MM.1S (cell line): ENCODE results near the gene EMC7.
A peak's percentile ranks its signal among the peaks of the same experiment; 100 is the strongest.

ENCODE experiments used
- DNase-seq: peaks from one replicate; pipeline ENCODE4 v3.0.0-alpha.2; 2015
- H2AFZ ChIP-seq: fragments of 300-600 bp; sonication (generic); 2 replicates; pipeline ENCODE4 v1.6.0; 2016; ENCODE audit warnings: antibody characterized with exemption, low read length
- H3F3A ChIP-seq: fragments of 300-600 bp; sonication (generic); 2 replicates; pipeline ENCODE4 v1.6.1; 2016; ENCODE audit warnings: mild to moderate bottlenecking, antibody characterized with exemption, low read length, moderate library complexity, mixed read lengths; ENCODE audit not compliant: insufficient read depth
- H3K27ac ChIP-seq: fragments of 300-600 bp; sonication (generic); 2 replicates; pipeline ENCODE4 v1.5.1; 2016; ENCODE audit warnings: mild to moderate bottlenecking, low read length
- H3K27me3 ChIP-seq: fragments of 300-600 bp; sonication (generic); replicated peaks from 2 replicates; pipeline ENCODE4 v1.6.0; 2016; ENCODE audit warnings: low read length; ENCODE audit not compliant: insufficient read depth
- H3K36me3 ChIP-seq: fragments of 300-600 bp; sonication (generic); replicated peaks from 2 replicates; pipeline ENCODE4 v1.6.1; 2016; ENCODE audit warnings: mild to moderate bottlenecking, low read length, mixed read lengths; ENCODE audit not compliant: insufficient read depth
- H3K4me1 ChIP-seq: fragments of 300-600 bp; sonication (generic); 2 replicates; pipeline ENCODE4 v1.6.1; 2016; ENCODE audit warnings: low read length, mixed read lengths
- H3K4me2 ChIP-seq: fragments of 300-600 bp; sonication (generic); 2 replicates; pipeline ENCODE4 v1.6.0; 2016; ENCODE audit warnings: low read depth, low read length
- H3K4me3 ChIP-seq: fragments of 300-600 bp; sonication (generic); 2 replicates; pipeline ENCODE4 v1.5.1; 2016; ENCODE audit warnings: low read length, mixed read lengths
- H3K79me2 ChIP-seq: fragments of 300-600 bp; sonication (generic); 2 replicates; pipeline ENCODE4 v1.6.1; 2016; ENCODE audit warnings: mixed run types, low read length, mixed read lengths
- H3K9ac ChIP-seq: fragments of 300-600 bp; sonication (generic); 2 replicates; pipeline ENCODE4 v1.6.1; 2016; ENCODE audit warnings: low read length, mixed read lengths
- H3K9me2 ChIP-seq: fragments of 300-600 bp; sonication (generic); replicated peaks from 2 replicates; pipeline ENCODE4 v1.6.1; 2016; ENCODE audit warnings: mild to moderate bottlenecking, low read length, mixed read lengths; ENCODE audit not compliant: insufficient read depth
- H3K9me3 ChIP-seq: fragments of 300-600 bp; sonication (generic); replicated peaks from 2 replicates; pipeline ENCODE4 v1.6.1; 2016; ENCODE audit warnings: mild to moderate bottlenecking, low read length, mixed read lengths; ENCODE audit not compliant: insufficient read depth
- H4K20me1 ChIP-seq: fragments of 300-600 bp; sonication (generic); 2 replicates; pipeline ENCODE4 v1.6.1; 2016; ENCODE audit warnings: mild to moderate bottlenecking, low read length, moderate library complexity, mixed read lengths; ENCODE audit not compliant: insufficient read depth
- EZH2 ChIP-seq: fragments of 300-600 bp; sonication (generic); optimal IDR thresholded peaks from 2 replicates; pipeline ENCODE3; 2017; ENCODE audit warnings: low read depth, mild to moderate bottlenecking, antibody characterized with exemption, low read length, mixed read lengths
- EZH2phosphoT487 ChIP-seq: fragments of 300-600 bp; sonication (generic); IDR thresholded peaks from 2 replicates; pipeline ENCODE4 v1.6.1; 2018; ENCODE audit warnings: antibody characterized with exemption, low read length
- TF ChIP-seq, protein P1 (sequence below): fragments of 300-600 bp; sonication (generic); IDR thresholded peaks from 2 replicates; pipeline ENCODE4 v1.5.1; 2016; ENCODE audit warnings: antibody characterized with exemption, low read length, mixed read lengths

EMC7 gene

GRCh38 chr15:34043391-34043790 is 58.3 kb downstream of the EMC7 start:
- no peaks in the 10 kb centered on the region for H3K36me3 ChIP-seq
- H3K27me3 ChIP-seq: no peaks in the 10 kb centered on the region
- peaks cover 17% of the 10 kb centered on the region for H3F3A ChIP-seq
- no peak overlapping the region for H2AFZ ChIP-seq
- H3K27ac ChIP-seq: no peak overlapping the region
- H4K20me1 ChIP-seq: no peaks in the 10 kb centered on the region
- H3K4me2 ChIP-seq: peak overlapping the region; percentile 39; the same call in 1 of the 2 replicates
- DNase-seq: no peak
- H3K9me3 ChIP-seq: no peaks in the 10 kb centered on the region
- no peak overlapping the region for H3K9ac ChIP-seq
- H3K4me1 ChIP-seq: peaks cover 18% of the 10 kb centered on the region
- TF ChIP-seq EZH2phosphoT487 (no peak), EZH2 (no peak)
- TF ChIP-seq, protein P1, sequence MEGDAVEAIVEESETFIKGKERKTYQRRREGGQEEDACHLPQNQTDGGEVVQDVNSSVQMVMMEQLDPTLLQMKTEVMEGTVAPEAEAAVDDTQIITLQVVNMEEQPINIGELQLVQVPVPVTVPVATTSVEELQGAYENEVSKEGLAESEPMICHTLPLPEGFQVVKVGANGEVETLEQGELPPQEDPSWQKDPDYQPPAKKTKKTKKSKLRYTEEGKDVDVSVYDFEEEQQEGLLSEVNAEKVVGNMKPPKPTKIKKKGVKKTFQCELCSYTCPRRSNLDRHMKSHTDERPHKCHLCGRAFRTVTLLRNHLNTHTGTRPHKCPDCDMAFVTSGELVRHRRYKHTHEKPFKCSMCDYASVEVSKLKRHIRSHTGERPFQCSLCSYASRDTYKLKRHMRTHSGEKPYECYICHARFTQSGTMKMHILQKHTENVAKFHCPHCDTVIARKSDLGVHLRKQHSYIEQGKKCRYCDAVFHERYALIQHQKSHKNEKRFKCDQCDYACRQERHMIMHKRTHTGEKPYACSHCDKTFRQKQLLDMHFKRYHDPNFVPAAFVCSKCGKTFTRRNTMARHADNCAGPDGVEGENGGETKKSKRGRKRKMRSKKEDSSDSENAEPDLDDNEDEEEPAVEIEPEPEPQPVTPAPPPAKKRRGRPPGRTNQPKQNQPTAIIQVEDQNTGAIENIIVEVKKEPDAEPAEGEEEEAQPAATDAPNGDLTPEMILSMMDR: no peak
- no peaks in the 10 kb centered on the region for H3K79me2 ChIP-seq
- H3K4me3 ChIP-seq: no peak overlapping the region
- H3K9me2 ChIP-seq: no peaks in the 10 kb centered on the region

DNA sequence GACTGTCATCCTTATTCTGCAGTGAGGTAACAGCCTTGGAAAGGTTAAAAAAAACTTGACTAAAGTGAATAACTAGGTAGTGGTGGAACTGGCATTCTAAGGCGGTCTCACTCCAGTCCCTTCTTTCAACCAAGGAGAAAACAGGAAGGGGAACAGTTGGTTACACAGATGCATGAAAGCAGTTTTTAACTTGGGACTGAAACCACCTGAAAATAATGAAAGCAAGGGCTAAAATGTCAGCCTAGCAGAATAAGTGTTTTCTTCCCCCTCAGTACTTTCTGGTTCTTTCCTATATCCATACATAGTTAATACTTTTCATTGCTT is 61.9 kb downstream of the EMC7 start:
- peak overlapping the region; percentile 42; the same call in 1 of the 2 replicates for H2AFZ ChIP-seq
- H3K4me3 ChIP-seq: peak overlapping the region; percentile 63
- TF ChIP-seq, protein P1: no peak
- no peak for TF ChIP-seq EZH2
- no peaks in the 10 kb centered on the region for H3K9me2 ChIP-seq
- no peaks in the 10 kb centered on the region for H3K9me3 ChIP-seq
- peak overlapping the region; percentile 87 for H3K27ac ChIP-seq
- H3K79me2 ChIP-seq: peaks cover 32% of the 10 kb centered on the region
- no peak for DNase-seq
- H4K20me1 ChIP-seq: no peaks in the 10 kb centered on the region
- H3K4me2 ChIP-seq: peak overlapping the region; percentile 79
- no peaks in the 10 kb centered on the region for H3K36me3 ChIP-seq
- H3K9ac ChIP-seq: peak overlapping the region; percentile 74
- H3K4me1 ChIP-seq: peaks cover 21% of the 10 kb centered on the region
- H3F3A ChIP-seq: peaks cover 21% of the 10 kb centered on the region
- no peaks in the 10 kb centered on the region for H3K27me3 ChIP-seq

- H3K4me3 ChIP-seq: peak within 1 kb of the TSS; percentile 79
- no peaks in the 10 kb centered on the region for H3K36me3 ChIP-seq
- TF ChIP-seq EZH2phosphoT487: no peak
- no peak for TF ChIP-seq EZH2
- TF ChIP-seq, protein P1: no peak
- no peaks in the 10 kb centered on the region for H3K27me3 ChIP-seq
- H3K79me2 ChIP-seq: peaks cover 36% of the 10 kb centered on the region
- peak within 1 kb of the TSS; percentile 87 for H3K27ac ChIP-seq
- H2AFZ ChIP-seq: peak within 1 kb of the TSS; percentile 84
- peak within 1 kb of the TSS; percentile 85 for H3K9ac ChIP-seq
- H3K4me1 ChIP-seq: peaks cover 21% of the 10 kb centered on the region
- H4K20me1 ChIP-seq: no peaks in the 10 kb centered on the region
- H3K9me2 ChIP-seq: no peaks in the 10 kb centered on the region
- peak; percentile 70 for DNase-seq
- H3K9me3 ChIP-seq: no peaks in the 10 kb centered on the region
- H3F3A ChIP-seq: peaks cover 21% of the 10 kb centered on the region
- peak within 1 kb of the TSS; percentile 79 for H3K4me2 ChIP-seq
Observed at GRCh38 chr15:34038871-34039789, 62.5 kb downstream of the EMC7 start, which contains the start of gene AVEN. Gene AVEN (minus strand): TSS chr15:34039204. CDS start chr15:34039046, 158 bp downstream.
